Upper lobe of right lung (tissue), 1 donor: ENCODE measurements around the gene ARAP1. TPM values are rescaled to one million over a fixed set of nuclear protein-coding genes. Genes with fewer than 3 reads are reported as not detected.

ENCODE experiments used
- ATAC-seq: fragments of 200-7000 bp; cut with Tn5 transposase; one replicate; pipeline ENCODE4 v1.9.1; 2020; ENCODE audit warnings: mild to moderate bottlenecking, moderate library complexity
- DNase-seq: peaks from one replicate; pipeline ENCODE4 v3.0.0-alpha.2; 2020
- H3K27ac ChIP-seq: fragments of 200-600 bp; one replicate; pipeline ENCODE4 v1.8.0; 2022
- H3K27me3 ChIP-seq: fragments of 200-600 bp; one replicate; pipeline ENCODE4 v1.8.0; 2022; ENCODE audit warnings: mild to moderate bottlenecking
- H3K36me3 ChIP-seq: fragments of 200-600 bp; one replicate; pipeline ENCODE4 v1.8.0; 2022
- H3K4me1 ChIP-seq: fragments of 200-600 bp; one replicate; pipeline ENCODE4 v1.8.0; 2022
- H3K4me3 ChIP-seq: fragments of 200-600 bp; one replicate; pipeline ENCODE4 v1.8.0; 2022; ENCODE audit warnings: mild to moderate bottlenecking
- H3K9me3 ChIP-seq: fragments of 200-600 bp; one replicate; pipeline ENCODE4 v1.8.0; 2022
- CTCF ChIP-seq: fragments of 200-600 bp; IDR thresholded peaks from one replicate; pipeline ENCODE4 v1.8.0; 2022; ENCODE audit warnings: antibody characterized with exemption
- intact Hi-C: fragments of 100-400 bp; cut with DNase I; formaldehyde crosslinking; loops from one replicate; pipeline ENCODE4 v1.11.0; 2022
- total RNA-seq: library from RNA; stranded (reverse); fragmentation: NEBNext Ultra II Directional; extraction: Animal tissue kit (Norgen Biotek cat#: 25700); gene quantifications from one replicate; pipeline ENCODE4 v1.2.1, GENCODE V29; 2021
- donor health status: DM: no; HTN: yes; CAD: no; lungs with severe emphysema.

The ARAP1 gene
- total RNA-seq, 1 donor from 2014 or later, result 226 TPM

- intact Hi-C loops, result no loop called here
- Histone ChIP-seq H3K9me3 (no peaks in the 10 kb centered on the region), H3K27ac (peak overlapping the region; percentile 47), H3K4me1 (peaks cover 32% of the 10 kb centered on the region), H3K4me3 (no peak overlapping the region), H3K36me3 (no peaks in the 10 kb centered on the region), H3K27me3 (no peaks in the 10 kb centered on the region)
- no peak for TF ChIP-seq CTCF
- ATAC-seq (peak; percentile 79), DNase-seq (peak; percentile 82)
Measured at GRCh38 chr11:72786305-72787215, 34.4 kb upstream of the ARAP1 start.

- no peak for DNase-seq
- H3K9me3 ChIP-seq, result no peaks in the 10 kb centered on the region
- intact Hi-C loops, result no loop called here
Measured at GRCh38 chr11:72784662-72785061, 32.5 kb upstream of the ARAP1 start.

DNA sequence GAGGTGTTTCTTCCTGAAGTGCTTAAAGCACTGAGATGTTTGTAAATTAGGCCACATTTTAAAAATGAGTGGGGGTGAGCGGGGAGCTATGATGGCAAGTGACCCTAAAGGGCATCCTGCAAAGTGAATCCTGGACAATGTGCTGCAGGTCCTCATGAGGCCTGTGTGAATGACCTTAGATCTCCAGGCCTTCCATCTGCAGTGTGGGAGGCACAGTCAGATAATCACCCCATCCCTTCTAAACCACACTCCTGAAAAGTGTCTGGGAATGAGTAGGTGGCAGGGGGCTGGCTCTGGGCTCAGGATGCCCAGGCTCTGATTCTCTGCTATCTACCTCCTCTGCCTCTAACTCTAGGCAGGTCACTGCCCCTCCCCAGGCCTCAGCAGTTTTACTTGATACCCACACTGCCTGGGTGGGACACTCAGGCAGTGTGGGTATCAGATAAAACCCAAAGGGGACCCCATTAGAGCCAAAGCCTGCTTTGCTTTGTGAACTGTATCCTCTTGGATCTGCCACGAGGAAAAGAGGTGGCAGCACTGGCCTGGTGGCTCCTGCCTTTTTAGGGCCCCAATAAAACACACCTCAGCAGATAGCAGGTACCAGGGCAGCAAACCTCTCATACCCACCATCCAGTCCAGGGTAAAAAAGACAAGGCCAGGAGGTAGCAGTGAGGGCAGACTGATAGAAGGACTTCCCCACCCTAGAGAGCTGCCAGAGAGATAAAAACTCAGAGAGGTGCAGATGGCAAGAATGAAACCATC lies 31.1 kb upstream of the ARAP1 start:
- DNase-seq (no peak), ATAC-seq (no peak)
- H3K4me3 ChIP-seq, result no peak overlapping the region
- no peaks in the 10 kb centered on the region for H3K27me3 ChIP-seq
- H3K9me3 ChIP-seq, result no peaks in the 10 kb centered on the region
- intact Hi-C loops, result no loop called here
- TF ChIP-seq CTCF, result no peak
- peaks cover 36% of the 10 kb centered on the region for H3K4me1 ChIP-seq
- no peaks in the 10 kb centered on the region for H3K36me3 ChIP-seq
- H3K27ac ChIP-seq, result no peak overlapping the region

More at GRCh38 chr11:72784662-72785061, 32.5 kb upstream of the ARAP1 start:
- Histone ChIP-seq H3K4me3 (no peak overlapping the region), H3K27ac (no peak overlapping the region), H3K4me1 (peaks cover 44% of the 10 kb centered on the region), H3K27me3 (no peaks in the 10 kb centered on the region), H3K36me3 (no peaks in the 10 kb centered on the region)
- ATAC-seq, result no peak
- TF ChIP-seq CTCF, result no peak

DNA sequence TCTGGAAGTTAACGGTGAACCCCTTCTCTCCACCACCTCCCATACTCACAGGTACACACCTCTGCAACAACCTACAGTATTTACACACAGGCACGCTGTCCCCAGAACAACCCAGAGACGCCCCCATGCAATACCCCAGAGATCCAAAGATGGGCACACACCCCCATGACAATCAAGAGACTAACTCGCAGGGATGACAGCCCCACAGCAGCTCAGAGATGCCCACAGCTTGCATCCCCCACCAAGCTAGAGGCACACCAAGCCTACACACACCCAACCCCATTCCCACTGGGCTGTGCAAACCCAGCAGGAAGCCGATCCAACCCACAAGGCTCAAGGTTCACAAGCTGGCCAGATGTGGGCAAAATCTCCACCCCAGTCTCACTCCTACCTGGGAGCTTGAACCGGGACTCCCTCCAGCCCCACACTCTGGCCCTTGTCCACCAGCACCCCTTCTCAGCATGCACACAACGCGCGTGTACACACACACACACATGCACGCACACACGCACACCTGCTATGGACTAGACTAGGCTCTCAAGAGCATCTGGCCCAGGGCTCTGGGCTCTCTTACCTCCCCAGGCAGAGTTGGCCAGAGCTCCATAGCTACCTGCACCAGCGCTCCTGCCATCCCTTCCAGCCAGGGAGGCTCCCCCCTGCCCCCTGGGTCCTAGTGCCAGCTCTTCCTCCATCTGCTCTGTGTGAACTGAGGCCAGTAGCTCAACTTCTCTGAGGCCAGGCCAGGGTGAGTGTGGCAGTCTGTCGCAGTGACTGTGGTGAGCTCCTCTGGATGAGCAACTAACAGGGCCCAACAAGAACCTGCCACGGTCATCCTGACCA lies 30.1 kb upstream of the ARAP1 start:
- Histone ChIP-seq H3K9me3 (no peaks in the 10 kb centered on the region), H3K4me3 (peak overlapping the region; percentile 58), H3K36me3 (no peaks in the 10 kb centered on the region), H3K27ac (no peak overlapping the region), H3K4me1 (peaks cover 33% of the 10 kb centered on the region), H3K27me3 (no peaks in the 10 kb centered on the region)
- ATAC-seq (peak; percentile 12), DNase-seq (no peak)
- intact Hi-C loops, result no loop called here
- no peak for TF ChIP-seq CTCF

GRCh38 chr11:72781313-72782080 lies 29.3 kb upstream of the ARAP1 start:
- DNase-seq (peak; percentile 80), ATAC-seq (peak; percentile 37)
- Histone ChIP-seq H3K27me3 (no peaks in the 10 kb centered on the region), H3K27ac (peak overlapping the region; percentile 66), H3K9me3 (no peaks in the 10 kb centered on the region), H3K4me1 (peaks cover 35% of the 10 kb centered on the region), H3K4me3 (peak overlapping the region; percentile 58), H3K36me3 (no peaks in the 10 kb centered on the region)
- intact Hi-C loops, result no loop called here
- TF ChIP-seq CTCF, result no peak
